Activated CD4-positive, alpha-beta T cell treated with anti-CD3 and anti-CD28 coated beads, Interleukin-2, amount 10 ng/mL, durations not matched to agents 7 days and 5 days (primary cell): Measurements from ENCODE around the gene PVRIG. TPM values are rescaled to one million over a fixed set of nuclear protein-coding genes. Genes with fewer than 3 reads are reported as not detected.
"Not testable (repeated sequence)": the region's sequence is repeated elsewhere in the genome, so short reads cannot be mapped to it uniquely, and the experiment has no call there.

Experiments
- CTCF ChIA-PET: fragments of 350-600 bp; sonication (Branson Sonifier 250); formaldehyde crosslinking; loops from one replicate; lab custom pipeline; 2021; ENCODE audit warnings: antibody characterized with exemption; lab: Charles Lee
- POLR2A ChIA-PET: fragments of 350-600 bp; sonication (Branson Sonifier 250); formaldehyde crosslinking; loops from one replicate; lab custom pipeline; 2021; ENCODE audit warnings: antibody characterized with exemption; lab: Charles Lee
- DNase-seq: peaks from one replicate; pipeline ENCODE4 v3.0.0-alpha.2; 2020
- H3K27ac Mint-ChIP-seq: one replicate; pipeline ENCODE4 v1.8.0; 2021; ENCODE audit warnings: mild to moderate bottlenecking, moderate library complexity, mixed read lengths
- H3K27me3 Mint-ChIP-seq: one replicate; pipeline ENCODE4 v1.8.0; 2021; ENCODE audit warnings: mixed read lengths
- H3K36me3 Mint-ChIP-seq: one replicate; pipeline ENCODE4 v1.8.0; 2021; ENCODE audit warnings: low read depth, mixed read lengths
- H3K4me1 Mint-ChIP-seq: one replicate; pipeline ENCODE4 v1.8.0; 2021; ENCODE audit warnings: mixed read lengths
- H3K4me3 Mint-ChIP-seq: one replicate; pipeline ENCODE4 v1.8.0; 2021; ENCODE audit warnings: mild to moderate bottlenecking, moderate library complexity, mixed read lengths
- H3K9me3 Mint-ChIP-seq: one replicate; pipeline ENCODE4 v1.8.0; 2021; ENCODE audit warnings: mixed read lengths
- total RNA-seq, 2 experiments: library from RNA; stranded (reverse); gene quantifications; one replicate each; pipeline ENCODE4 v1.2.3, GENCODE V29; 2021

PVRIG gene
- total RNA-seq, 2 experiments from 2014 or later = 61.2 to 66.6 TPM

- POLR2A ChIA-PET, H3K4me3 Mint-ChIP-seq, H3K27me3 Mint-ChIP-seq, CTCF ChIA-PET, H3K9me3 Mint-ChIP-seq, H3K36me3 Mint-ChIP-seq, H3K27ac Mint-ChIP-seq, DNase-seq: not testable (repeated sequence)
- H3K4me1 Mint-ChIP-seq = peaks cover 14% of the 10 kb centered on the region
Measured at GRCh38 chr7:100246865-100247137, 27.1 kb downstream of the PVRIG start.

- Mint-ChIP-seq H3K27me3 (no peaks in the 10 kb centered on the region), H3K4me3 (no peak overlapping the region), H3K4me1 (peaks cover 14% of the 10 kb centered on the region), H3K9me3 (no peaks in the 10 kb centered on the region), H3K27ac (peak overlapping the region; percentile 64), H3K36me3 (no peaks in the 10 kb centered on the region)
- ChIA-PET POLR2A (no interaction called here), CTCF (no interaction called here)
- DNase-seq = no peak
Measured at GRCh38 chr7:100247152-100247757, 27.5 kb downstream of the PVRIG start.

GRCh38 chr7:100248483-100248882 lies 28.7 kb downstream of the PVRIG start:
- peaks cover 5% of the 10 kb centered on the region for H3K4me1 Mint-ChIP-seq

GRCh38 chr7:100257017-100257416 lies 37.3 kb downstream of the PVRIG start:
- ChIA-PET CTCF (no interaction called here), POLR2A (no interaction called here)
- no peaks in the 10 kb centered on the region for H3K4me1 Mint-ChIP-seq
- no peaks in the 10 kb centered on the region for H3K9me3 Mint-ChIP-seq
- no peak for DNase-seq
- no peak overlapping the region for H3K4me3 Mint-ChIP-seq
- H3K27me3 Mint-ChIP-seq = no peaks in the 10 kb centered on the region
- H3K27ac Mint-ChIP-seq = no peak overlapping the region
- no peaks in the 10 kb centered on the region for H3K36me3 Mint-ChIP-seq

More at GRCh38 chr7:100248483-100248882, 28.7 kb downstream of the PVRIG start:
- ChIA-PET CTCF (no interaction called here), POLR2A (no interaction called here)
- Mint-ChIP-seq H3K27me3 (no peaks in the 10 kb centered on the region), H3K27ac (no peak overlapping the region), H3K36me3 (no peaks in the 10 kb centered on the region), H3K9me3 (no peaks in the 10 kb centered on the region), H3K4me3 (no peak overlapping the region)
- no peak for DNase-seq

DNA sequence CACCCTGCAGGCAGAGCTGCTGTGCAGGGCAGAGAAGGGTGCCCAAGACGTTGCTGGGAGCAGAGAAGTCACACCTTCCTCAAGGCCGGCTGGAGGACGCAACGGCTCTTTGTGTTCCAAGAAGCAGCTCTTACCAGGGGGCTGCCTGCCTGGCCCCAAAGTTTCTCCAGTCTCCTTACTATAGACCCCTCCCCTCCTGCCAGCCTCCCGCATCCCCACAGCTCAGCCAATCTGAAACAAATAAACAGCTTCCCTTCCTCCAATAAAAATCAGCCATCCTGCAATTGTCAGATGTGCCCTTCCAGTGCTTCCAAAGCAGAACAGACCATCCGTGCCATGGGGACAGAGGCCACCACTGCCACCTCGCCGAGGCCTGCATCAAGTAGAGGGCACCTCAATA lies 40.2 kb downstream of the PVRIG start:
- H3K27me3 Mint-ChIP-seq, H3K4me3 Mint-ChIP-seq, H3K9me3 Mint-ChIP-seq, DNase-seq, POLR2A ChIA-PET, CTCF ChIA-PET, H3K36me3 Mint-ChIP-seq, H3K27ac Mint-ChIP-seq, H3K4me1 Mint-ChIP-seq: not testable (repeated sequence)

- H3K27ac Mint-ChIP-seq, H3K36me3 Mint-ChIP-seq, H3K4me1 Mint-ChIP-seq, H3K9me3 Mint-ChIP-seq, DNase-seq, H3K4me3 Mint-ChIP-seq, POLR2A ChIA-PET, H3K27me3 Mint-ChIP-seq: not testable (repeated sequence)
- CTCF ChIA-PET = interaction anchor here (1.5 kb wide), 1 partner anchor 9 kb away, joined by 7 read pairs; no protein-coding TSS in a partner anchor
Measured at GRCh38 chr7:100262896-100263295, 43.1 kb downstream of the PVRIG start.

- H3K36me3 Mint-ChIP-seq, CTCF ChIA-PET, DNase-seq, H3K27ac Mint-ChIP-seq, H3K4me1 Mint-ChIP-seq, POLR2A ChIA-PET, H3K9me3 Mint-ChIP-seq, H3K27me3 Mint-ChIP-seq, H3K4me3 Mint-ChIP-seq: not testable (repeated sequence)
Measured at GRCh38 chr7:100264223-100264622, 44.5 kb downstream of the PVRIG start.

DNA sequence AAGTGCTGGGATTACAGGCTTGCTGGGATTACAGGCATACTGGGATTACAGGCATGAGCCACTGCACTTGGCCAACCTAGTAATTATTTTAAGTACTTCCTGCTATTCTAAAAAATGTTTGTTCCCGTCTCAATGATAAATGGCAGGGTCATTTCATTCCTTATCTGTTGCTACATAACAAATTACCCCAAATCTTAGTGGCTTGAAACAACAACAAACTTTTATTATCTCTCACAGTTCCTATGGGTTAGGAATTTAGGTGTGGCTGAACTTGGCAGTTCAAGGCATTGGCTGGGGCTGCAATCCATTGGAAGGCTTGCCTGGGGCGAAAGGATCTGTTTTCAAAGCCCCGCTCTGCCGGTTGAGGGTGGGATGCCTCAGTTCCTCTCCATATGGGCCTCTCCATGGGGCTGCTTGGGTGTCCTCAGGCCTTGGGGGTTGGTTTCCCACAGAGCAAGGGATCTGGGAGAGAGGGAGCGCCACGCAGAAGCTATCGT lies 45.0 kb downstream of the PVRIG start:
- CTCF ChIA-PET, H3K9me3 Mint-ChIP-seq, H3K4me3 Mint-ChIP-seq: not testable (repeated sequence)

DNA sequence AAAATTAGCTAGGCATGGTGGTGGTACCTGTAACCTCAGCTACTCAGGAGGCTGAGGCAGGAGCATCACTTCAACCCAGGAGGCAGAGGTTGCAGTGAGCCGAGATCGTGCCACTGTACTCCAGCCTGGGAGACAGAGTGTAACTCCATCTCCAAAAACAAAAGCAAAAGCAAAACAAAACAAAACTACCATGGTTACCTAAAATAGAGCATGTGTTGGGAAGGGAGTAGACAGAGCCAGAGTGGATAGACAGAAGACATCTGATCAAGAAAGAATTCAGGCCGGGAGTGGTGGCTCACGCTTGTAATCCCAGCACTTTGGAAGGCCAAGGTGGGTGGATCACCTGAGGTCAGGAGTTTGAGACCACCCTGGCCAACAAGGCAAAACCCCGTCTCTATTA lies 46.1 kb downstream of the PVRIG start:
- CTCF ChIA-PET = not testable (repeated sequence)

More for the DNA sequence above, 45.0 kb downstream of the PVRIG start:
- H3K4me1 Mint-ChIP-seq, H3K27me3 Mint-ChIP-seq, H3K27ac Mint-ChIP-seq, DNase-seq, H3K36me3 Mint-ChIP-seq, POLR2A ChIA-PET: not testable (repeated sequence)

DNA sequence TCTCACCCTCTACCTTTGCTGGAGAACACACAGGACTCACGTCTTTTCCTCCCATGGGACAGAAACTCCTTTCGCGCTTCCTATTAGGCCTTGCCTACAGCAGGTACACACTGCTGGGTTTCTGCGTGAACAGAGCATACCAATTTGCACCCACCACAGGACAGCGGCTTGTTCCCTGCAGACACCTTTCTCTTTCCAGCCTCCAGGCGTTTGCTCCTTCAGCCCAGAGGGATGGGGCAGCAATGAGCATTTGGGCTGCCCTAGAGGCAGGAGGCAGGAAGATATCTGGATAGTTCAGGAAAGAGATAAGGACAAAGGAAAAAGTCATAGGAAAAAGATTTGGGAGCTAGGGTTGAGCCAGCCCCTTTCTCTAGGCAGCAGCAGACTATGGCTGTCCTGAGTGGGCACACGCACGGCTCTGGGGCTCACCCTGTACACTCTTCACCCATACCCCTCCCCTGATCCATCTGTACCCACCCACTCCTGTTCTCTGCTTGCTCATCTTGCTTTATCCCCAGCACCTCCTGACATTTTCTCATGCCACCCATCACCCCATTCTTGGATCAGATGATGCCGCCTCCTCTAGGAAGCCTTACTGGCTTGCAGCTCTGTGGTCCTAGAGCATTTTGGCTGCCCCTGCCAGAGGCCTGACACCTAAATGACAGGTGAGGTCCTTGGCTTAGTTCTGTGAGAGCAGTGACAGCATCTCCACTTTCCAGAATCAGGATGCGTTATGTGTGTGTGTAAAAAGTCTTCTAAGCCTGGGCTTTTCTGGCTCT lies 47.0 kb downstream of the PVRIG start:
- POLR2A ChIA-PET = no interaction called here

More for the DNA sequence above, 46.1 kb downstream of the PVRIG start:
- H3K4me3 Mint-ChIP-seq, DNase-seq, H3K9me3 Mint-ChIP-seq, H3K36me3 Mint-ChIP-seq, POLR2A ChIA-PET, H3K27me3 Mint-ChIP-seq: not testable (repeated sequence)
- Mint-ChIP-seq H3K4me1 (peaks cover 11% of the 10 kb centered on the region), H3K27ac (peak overlapping the region; percentile 46)

GRCh38 chr7:100267648-100268047 lies 47.9 kb downstream of the PVRIG start:
- Mint-ChIP-seq H3K4me1 (peaks cover 21% of the 10 kb centered on the region), H3K9me3 (no peaks in the 10 kb centered on the region), H3K36me3 (no peaks in the 10 kb centered on the region), H3K27me3 (peaks cover 3% of the 10 kb centered on the region), H3K4me3 (no peak overlapping the region), H3K27ac (no peak overlapping the region)
- ChIA-PET CTCF (no interaction called here), POLR2A (no interaction called here)
- DNase-seq = no peak

More for the DNA sequence above, 47.0 kb downstream of the PVRIG start:
- Mint-ChIP-seq H3K36me3 (no peaks in the 10 kb centered on the region), H3K9me3 (no peaks in the 10 kb centered on the region), H3K4me3 (no peak overlapping the region), H3K27ac (no peak overlapping the region), H3K27me3 (peaks cover 3% of the 10 kb centered on the region), H3K4me1 (peaks cover 15% of the 10 kb centered on the region)
- no peak for DNase-seq
- CTCF ChIA-PET = no interaction called here

- H3K9me3 Mint-ChIP-seq, DNase-seq, CTCF ChIA-PET, POLR2A ChIA-PET, H3K27me3 Mint-ChIP-seq, H3K36me3 Mint-ChIP-seq, H3K4me3 Mint-ChIP-seq, H3K27ac Mint-ChIP-seq: not testable (repeated sequence)
- H3K4me1 Mint-ChIP-seq = peaks cover 22% of the 10 kb centered on the region
Measured at GRCh38 chr7:100268882-100269281, 49.1 kb downstream of the PVRIG start.

DNA sequence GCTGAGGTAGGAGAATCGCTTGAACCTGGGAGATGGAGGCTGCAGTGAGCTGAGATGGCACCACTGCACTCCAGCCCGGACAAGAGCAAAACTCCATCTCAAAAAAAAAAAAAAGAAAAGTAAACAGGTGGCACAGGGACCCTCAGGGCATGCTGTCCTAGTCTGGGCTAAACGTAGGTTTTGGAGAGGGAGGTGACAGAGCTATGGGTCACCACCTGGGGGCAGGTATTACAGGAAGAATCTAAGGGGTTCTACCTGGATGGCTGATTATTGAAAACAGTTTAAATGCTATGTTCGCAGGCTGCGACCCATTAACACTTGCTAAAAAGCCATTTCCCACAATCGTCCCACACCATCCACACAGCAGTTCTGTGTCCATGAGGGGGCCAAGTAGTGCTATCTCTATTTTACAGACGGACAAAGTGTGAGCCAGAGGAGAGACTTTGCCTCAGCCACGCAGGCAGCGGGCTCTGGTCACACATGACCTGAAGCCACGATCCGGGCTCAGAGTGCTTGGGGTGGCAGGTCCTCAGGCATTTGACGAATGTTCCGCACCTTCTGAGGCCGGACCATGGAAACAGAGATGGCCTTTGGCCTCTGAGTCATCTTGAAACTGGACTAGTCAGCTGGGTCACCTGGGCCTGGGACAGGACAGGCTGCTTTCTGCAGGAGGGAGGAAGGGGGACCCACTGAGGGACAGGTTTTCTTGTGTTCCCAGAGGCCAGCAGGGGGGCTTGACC lies 49.7 kb downstream of the PVRIG start:
- H3K36me3 Mint-ChIP-seq, H3K4me3 Mint-ChIP-seq, CTCF ChIA-PET, POLR2A ChIA-PET, H3K27me3 Mint-ChIP-seq, H3K9me3 Mint-ChIP-seq, H3K27ac Mint-ChIP-seq, DNase-seq: not testable (repeated sequence)
- H3K4me1 Mint-ChIP-seq = peaks cover 22% of the 10 kb centered on the region
